Endothelial cell of umbilical vein (primary cell): ENCODE results near the gene RGS1.

ENCODE experiments used
- CTCF ChIP-seq, 2 donors: IDR thresholded peaks; 1 replicate in 1 of 2; 2 replicates in 1 of 2; pipeline ENCODE4 v1.5.1; 2011; ENCODE audit warnings: low read length in 2 of 2, mild to moderate bottlenecking in 2 of 2, moderate library complexity in 2 of 2, control low read depth in 1 of 2, inconsistent platforms in 1 of 2, low read depth in 1 of 2; ENCODE audit not compliant: insufficient read depth in 1 of 2; ENCODE audit errors: extremely low read depth in 1 of 2
- EZH2 ChIP-seq: IDR thresholded peaks from 2 replicates; pipeline ENCODE4 v1.6.1; 2012; ENCODE audit warnings: borderline replicate concordance, low read depth, mild to moderate bottlenecking, moderate library complexity, low read length, inconsistent platforms; ENCODE audit not compliant: severe bottlenecking
- FOS ChIP-seq: IDR thresholded peaks from 2 replicates; pipeline ENCODE4 v1.6.1; 2011; ENCODE audit warnings: mild to moderate bottlenecking, low read length, moderate library complexity, borderline replicate concordance; ENCODE audit not compliant: insufficient read depth
- MAX ChIP-seq: IDR thresholded peaks from 2 replicates; pipeline ENCODE4 v1.6.1; 2011; ENCODE audit not compliant: insufficient read depth, insufficient read length
- MYC ChIP-seq: IDR thresholded peaks from one replicate; pipeline ENCODE4 v1.6.1; 2011; ENCODE audit warnings: mild to moderate bottlenecking, low read depth, low read length
- POLR2A ChIP-seq: IDR thresholded peaks from 2 replicates; pipeline ENCODE4 v1.6.1; 2012; ENCODE audit warnings: low read depth, mild to moderate bottlenecking, control low read depth, low read length
- POLR2AphosphoS5 ChIP-seq: IDR thresholded peaks from 2 replicates; pipeline ENCODE4 v1.6.1; 2012; ENCODE audit warnings: low read depth, mild to moderate bottlenecking, control low read depth, low read length, moderate library complexity; ENCODE audit not compliant: insufficient read depth

GRCh38 chr1:192561301-192561700 is 14.3 kb upstream of the RGS1 start:
- TF ChIP-seq CTCF (IDR thresholded peaks at IDR 0.05; ENCODE audit: extremely low read depth in 1 of 2, insufficient read depth in 1 of 2, low read depth in 1 of 2, low read length in 2 of 2) = no peak
- no peak for TF ChIP-seq POLR2AphosphoS5
- TF ChIP-seq EZH2 = no peak
- no peak for TF ChIP-seq POLR2A
- TF ChIP-seq FOS = no peak
- no peak for TF ChIP-seq MYC
- TF ChIP-seq MAX = no peak
